Endothelial cell of umbilical vein (primary cell): ENCODE data around the gene RETSAT. TPM values are rescaled to one million over a fixed set of nuclear protein-coding genes. Genes with fewer than 3 reads are reported as not detected.

ENCODE experiments used
- BruUV-seq: library from RNA; stranded (reverse); fragments of 400-500 nt; replicated peaks from 2 replicates; lab custom pipeline; 2021; lab: Mats Ljungman, UMichigan
- CTCF ChIA-PET: fragments of 300-600, 350-600 bp; sonication (Branson Sonifier 250); formaldehyde crosslinking; loops from one replicate; lab custom pipeline; 2021; ENCODE audit warnings: antibody characterized with exemption, inconsistent platforms; lab: Charles Lee
- POLR2A ChIA-PET: fragments of 300-600, 350-600 bp; sonication (Branson Sonifier 250); formaldehyde crosslinking; loops from one replicate; lab custom pipeline; 2021; ENCODE audit warnings: antibody characterized with exemption, inconsistent platforms; lab: Charles Lee
- DNase-seq: peaks from one replicate; pipeline ENCODE4 v3.0.0-alpha.2; 2011; ENCODE audit warnings: low read depth, low spot score
- FAIRE-seq: peaks from 2 replicates; lab custom pipeline; 2011; peaks lifted over from hg19 to GRCh38; lab: Jason Lieb, UNC
- H2AFZ ChIP-seq: 2 replicates; pipeline ENCODE4 v1.6.0; 2012; ENCODE audit warnings: low read depth, low read length, control low read depth, inconsistent platforms
- H3K27ac ChIP-seq: 2 replicates; pipeline ENCODE4 v1.5.1; 2011; ENCODE audit warnings: low read depth, mild to moderate bottlenecking, control low read depth, low read length, moderate library complexity; ENCODE audit not compliant: insufficient read depth
- H3K27me3 ChIP-seq, 2 experiments: 2 replicates each; pipeline versions ENCODE4 v1.6.0 to v1.6.1; 2011; ENCODE audit warnings: low read length in 2 of 2, mixed read lengths in 1 of 2; ENCODE audit not compliant: control insufficient read depth in 2 of 2, insufficient read depth in 2 of 2
- H3K36me3 ChIP-seq, 2 experiments: 2 replicates in 1 of 2; 3 replicates in 1 of 2; pipeline ENCODE4 v1.5.1; 2011; ENCODE audit warnings: low read length in 2 of 2, mild to moderate bottlenecking in 1 of 2, moderate library complexity in 1 of 2; ENCODE audit not compliant: control insufficient read depth in 2 of 2, insufficient read depth in 2 of 2; ENCODE audit errors: extremely low read depth in 1 of 2
- H3K4me1 ChIP-seq: 3 replicates; pipeline ENCODE4 v1.5.1; 2011; ENCODE audit warnings: mild to moderate bottlenecking, low read length; ENCODE audit not compliant: control insufficient read depth, insufficient read depth; ENCODE audit errors: extremely low read depth
- H3K4me2 ChIP-seq: 2 replicates; pipeline ENCODE4 v1.6.1; 2011; ENCODE audit warnings: low read length, control low read depth, mixed read lengths; ENCODE audit not compliant: insufficient read depth
- H3K4me3 ChIP-seq, 3 experiments: fragments of 200-600 bp in 1 of 3; sonication (generic), shearing (Covaris generic) in 1 of 3; replicated peaks in 1 of 3; 2 replicates each; pipeline ENCODE4 v1.5.1; 2011 to 2016; ENCODE audit warnings: control low read depth in 3 of 3, low read length in 3 of 3, mild to moderate bottlenecking in 2 of 3, inconsistent platforms in 1 of 3, low read depth in 1 of 3, moderate library complexity in 1 of 3; ENCODE audit not compliant: insufficient read depth in 1 of 3
- H3K79me2 ChIP-seq: 2 replicates; pipeline ENCODE4 v1.6.0; 2012; ENCODE audit warnings: low read length, inconsistent platforms; ENCODE audit not compliant: control insufficient read depth, insufficient read depth
- H3K9ac ChIP-seq: replicated peaks from 2 replicates; pipeline ENCODE3; 2011; ENCODE audit warnings: low read length, control low read depth; ENCODE audit not compliant: insufficient read depth; ENCODE audit errors: extremely low read depth
- H3K9me1 ChIP-seq: replicated peaks from 3 replicates; pipeline ENCODE4 v1.6.0; 2011; ENCODE audit warnings: mild to moderate bottlenecking, low read length; ENCODE audit not compliant: control insufficient read depth, insufficient read depth; ENCODE audit errors: extremely low read depth
- H3K9me3 ChIP-seq: replicated peaks from 2 replicates; pipeline ENCODE4 v1.5.1; 2012; ENCODE audit warnings: low read length, inconsistent platforms; ENCODE audit not compliant: control insufficient read depth, insufficient read depth
- H4K20me1 ChIP-seq: replicated peaks from 2 replicates; pipeline ENCODE3; 2011; ENCODE audit warnings: mild to moderate bottlenecking, low read length; ENCODE audit not compliant: control insufficient read depth, insufficient read depth; ENCODE audit errors: extremely low read depth
- EZH2 ChIP-seq: IDR thresholded peaks from 2 replicates; pipeline ENCODE4 v1.6.1; 2012; ENCODE audit warnings: borderline replicate concordance, low read depth, mild to moderate bottlenecking, moderate library complexity, low read length, inconsistent platforms; ENCODE audit not compliant: severe bottlenecking
- FOS ChIP-seq: IDR thresholded peaks from 2 replicates; pipeline ENCODE4 v1.6.1; 2011; ENCODE audit warnings: mild to moderate bottlenecking, low read length, moderate library complexity, borderline replicate concordance; ENCODE audit not compliant: insufficient read depth
- GATA2 ChIP-seq: IDR thresholded peaks from 2 replicates; pipeline ENCODE4 v1.7.0; 2011; ENCODE audit warnings: low read depth, mild to moderate bottlenecking, moderate library complexity, mixed read lengths, low read length; ENCODE audit not compliant: insufficient read length, insufficient read depth
- JUN ChIP-seq: IDR thresholded peaks from 2 replicates; pipeline ENCODE4 v1.6.1; 2011; ENCODE audit warnings: borderline replicate concordance, low read depth; ENCODE audit not compliant: insufficient read length, insufficient read depth
- MAX ChIP-seq: IDR thresholded peaks from 2 replicates; pipeline ENCODE4 v1.6.1; 2011; ENCODE audit not compliant: insufficient read depth, insufficient read length
- MYC ChIP-seq: IDR thresholded peaks from one replicate; pipeline ENCODE4 v1.6.1; 2011; ENCODE audit warnings: mild to moderate bottlenecking, low read depth, low read length
- POLR2A ChIP-seq: IDR thresholded peaks from 2 replicates; pipeline ENCODE4 v1.6.1; 2012; ENCODE audit warnings: low read depth, mild to moderate bottlenecking, control low read depth, low read length
- POLR2AphosphoS5 ChIP-seq: IDR thresholded peaks from 2 replicates; pipeline ENCODE4 v1.6.1; 2012; ENCODE audit warnings: low read depth, mild to moderate bottlenecking, control low read depth, low read length, moderate library complexity; ENCODE audit not compliant: insufficient read depth
- dilution Hi-C: fragments of 300-500 bp; cut with MboI; formaldehyde crosslinking; loops from one replicate; pipeline ENCODE4 v1.15.0; 2019; ENCODE audit warnings: low sequenced_read_pairs; ENCODE audit not compliant: extremely low pct_ligation_motif_present
- intact Hi-C: fragments of 100-400 bp; cut with micrococcal nuclease; formaldehyde crosslinking; loops from one replicate; pipeline ENCODE4 v1.10.0; 2022
- polyA plus RNA-seq, 4 experiments: library from polyadenylated mRNA; depleted of rRNA in 3 of 4; stranded (reverse) in 3 of 4; unstranded in 1 of 4; fragments of >200 nt; gene quantifications; 2 replicates each; pipeline versions ENCODE4 v1.2.1 to v1.2.3, GENCODE V29; 2011 to 2012; ENCODE audit warnings: missing spikeins in 1 of 4
- total RNA-seq: library from RNA; stranded (reverse); gene quantifications from 2 replicates; pipeline ENCODE4 v1.2.3, GENCODE V29; 2021
- TF ChIP-seq, protein P1 (sequence below), 2 donors: IDR thresholded peaks; 1 replicate in 1 of 2; 2 replicates in 1 of 2; pipeline ENCODE4 v1.5.1; 2011; ENCODE audit warnings: low read length in 2 of 2, mild to moderate bottlenecking in 2 of 2, moderate library complexity in 2 of 2, control low read depth in 1 of 2, inconsistent platforms in 1 of 2, low read depth in 1 of 2; ENCODE audit not compliant: insufficient read depth in 1 of 2; ENCODE audit errors: extremely low read depth in 1 of 2

The RETSAT gene
- total and polyA plus RNA-seq, 2 donors (not counting 3 experiments of a cell fraction or from before 2014, with no cell fraction given), result 43.8 to 59.1 TPM

DNA sequence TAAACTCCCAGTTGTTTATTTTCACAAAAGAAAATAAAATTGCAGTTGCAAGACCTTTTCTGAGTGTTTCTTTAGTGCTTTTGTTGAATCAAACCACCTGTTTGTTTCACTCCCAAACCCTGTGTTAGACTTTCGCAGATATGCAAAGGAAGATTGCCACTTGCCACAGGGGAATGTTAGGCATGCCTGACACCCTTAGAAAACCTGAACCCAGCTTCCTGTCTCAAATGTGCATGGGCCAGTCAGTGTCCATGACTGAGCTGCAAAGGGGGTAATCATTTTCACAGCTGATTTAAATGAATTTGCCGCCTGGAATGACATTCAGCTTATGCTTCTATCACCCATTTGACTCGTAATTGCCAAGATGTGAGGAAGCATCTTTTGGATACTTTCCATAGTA is 44.0 kb downstream of the RETSAT start:
- dilution Hi-C loops, result no loop called here
- Histone ChIP-seq H3K27ac (no peak overlapping the region), H3K9me1 (no peaks in the 10 kb centered on the region), H3K79me2 (no peaks in the 10 kb centered on the region), H2AFZ (no peak overlapping the region), H3K9me3 (no peaks in the 10 kb centered on the region), H3K4me1 (peaks cover 9% of the 10 kb centered on the region), H3K36me3 (peaks cover 3 to 11% of the 10 kb centered on the region in 2 experiments), H3K27me3 (no peaks in the 10 kb centered on the region), H4K20me1 (no peaks in the 10 kb centered on the region), H3K4me2 (no peak overlapping the region), H3K4me3 (no peak overlapping the region), H3K9ac (no peak overlapping the region)
- TF ChIP-seq MYC, result no peak
- no peak for TF ChIP-seq FOS
- TF ChIP-seq JUN, result no peak
- TF ChIP-seq MAX, result no peak
- no peak for TF ChIP-seq EZH2
- no peak for TF ChIP-seq POLR2A
- no peak for TF ChIP-seq POLR2AphosphoS5
- TF ChIP-seq, protein P1, sequence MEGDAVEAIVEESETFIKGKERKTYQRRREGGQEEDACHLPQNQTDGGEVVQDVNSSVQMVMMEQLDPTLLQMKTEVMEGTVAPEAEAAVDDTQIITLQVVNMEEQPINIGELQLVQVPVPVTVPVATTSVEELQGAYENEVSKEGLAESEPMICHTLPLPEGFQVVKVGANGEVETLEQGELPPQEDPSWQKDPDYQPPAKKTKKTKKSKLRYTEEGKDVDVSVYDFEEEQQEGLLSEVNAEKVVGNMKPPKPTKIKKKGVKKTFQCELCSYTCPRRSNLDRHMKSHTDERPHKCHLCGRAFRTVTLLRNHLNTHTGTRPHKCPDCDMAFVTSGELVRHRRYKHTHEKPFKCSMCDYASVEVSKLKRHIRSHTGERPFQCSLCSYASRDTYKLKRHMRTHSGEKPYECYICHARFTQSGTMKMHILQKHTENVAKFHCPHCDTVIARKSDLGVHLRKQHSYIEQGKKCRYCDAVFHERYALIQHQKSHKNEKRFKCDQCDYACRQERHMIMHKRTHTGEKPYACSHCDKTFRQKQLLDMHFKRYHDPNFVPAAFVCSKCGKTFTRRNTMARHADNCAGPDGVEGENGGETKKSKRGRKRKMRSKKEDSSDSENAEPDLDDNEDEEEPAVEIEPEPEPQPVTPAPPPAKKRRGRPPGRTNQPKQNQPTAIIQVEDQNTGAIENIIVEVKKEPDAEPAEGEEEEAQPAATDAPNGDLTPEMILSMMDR (IDR thresholded peaks at IDR 0.05; ENCODE audit: extremely low read depth in 1 of 2, insufficient read depth in 1 of 2, low read depth in 1 of 2, low read length in 2 of 2), result no peak
- no peak for TF ChIP-seq GATA2
- DNase-seq (no peak), FAIRE-seq (no peak)
- CTCF ChIA-PET, result interaction anchor here (1.0 kb wide), 2 partner anchors 10 to 243 kb away, joined by 3 read pairs; no protein-coding TSS in a partner anchor
- intact Hi-C loops, result no loop called here
- POLR2A ChIA-PET, result no interaction called here
- no TSS peak for BruUV-seq
